Left colon (tissue), 2 donors: ENCODE results near the gene FLVCR2. TPM values are rescaled to one million over a fixed set of nuclear protein-coding genes. Genes with fewer than 3 reads are reported as not detected.

Experiments
- ATAC-seq: fragments of 200-7000 bp; cut with Tn5 transposase; one replicate; pipeline ENCODE4 v1.9.1; 2020; ENCODE audit warnings: mild to moderate bottlenecking, moderate library complexity
- DNase-seq, 2 donors: peaks; one replicate each; pipeline ENCODE4 v3.0.0-alpha.2; 2020
- intact Hi-C, 2 donors: fragments of 100-400 bp; cut with DNase I in 1 of 2; cut with micrococcal nuclease in 1 of 2; formaldehyde crosslinking; loops; one replicate each; pipeline versions ENCODE4 v1.11.2 to v1.14.0; 2022; cut with DNase I, micrococcal nuclease
- long read RNA-seq: library from polyadenylated mRNA; unstranded; transcript quantifications from one replicate; pipeline ENCODE4 v2.0.0, GENCODE V29; 2021
- total RNA-seq, 2 donors: library from RNA; stranded (reverse); fragmentation: NEBNext Ultra II Directional; extraction: Animal tissue kit (Norgen Biotek cat#: 25700); gene quantifications; one replicate each; pipeline ENCODE4 v1.2.1, GENCODE V29; 2021
- donor health status: DM: no; HTN: no; CAD: no.
- donor health status: DM: yes; HTN: yes; CAD: no.

FLVCR2 gene
- 10 to 100 TPM; 19.8 to 42.1 TPM for total RNA-seq
- long read RNA-seq, transcript FLVCR2-201 (10 exons, 3,632 nt), result major isoform, 21 of 65 reads
- long read RNA-seq, partial matches to known transcripts, result 26 of 65 reads
- long read RNA-seq, other reads (novel, unspliced or antisense), result 18 of 65 reads

GRCh38 chr14:75578102-75578785, at the start of gene FLVCR2:
Gene FLVCR2, plus strand, starts transcription at chr14:75578620. Its CDS starts 353 bp downstream, at chr14:75578973.
- intact Hi-C loops, result loop anchor here (2.0 to 5.0 kb wide), 2 partner anchors 74 to 77 kb away; no protein-coding TSS in a partner anchor
- DNase-seq, result peak; percentile 84 to 89
- ATAC-seq, result peak; percentile 74

DNA sequence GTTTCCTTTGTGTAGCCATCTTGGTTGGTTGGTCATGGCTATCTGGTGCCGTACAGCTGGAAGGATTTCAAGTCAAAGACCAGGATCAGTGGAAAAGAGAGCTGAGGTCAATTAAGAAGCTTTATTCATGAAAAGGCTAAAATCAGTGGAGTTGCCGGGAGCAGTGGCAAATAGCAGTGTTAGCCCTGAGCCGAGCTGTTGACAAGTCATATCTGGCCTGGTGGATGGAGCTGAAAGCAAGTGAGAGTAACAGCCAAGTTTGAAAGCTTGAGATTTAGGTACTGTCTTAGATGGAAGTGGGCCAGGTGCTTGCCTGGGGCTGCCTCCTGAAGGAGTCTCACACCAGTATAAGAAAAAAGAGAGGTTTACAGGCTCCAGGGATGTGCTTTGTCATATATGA, 47.2 kb upstream of the FLVCR2 start:
- ATAC-seq (no peak), DNase-seq (no peak)
- intact Hi-C loops, result no loop called here

DNA sequence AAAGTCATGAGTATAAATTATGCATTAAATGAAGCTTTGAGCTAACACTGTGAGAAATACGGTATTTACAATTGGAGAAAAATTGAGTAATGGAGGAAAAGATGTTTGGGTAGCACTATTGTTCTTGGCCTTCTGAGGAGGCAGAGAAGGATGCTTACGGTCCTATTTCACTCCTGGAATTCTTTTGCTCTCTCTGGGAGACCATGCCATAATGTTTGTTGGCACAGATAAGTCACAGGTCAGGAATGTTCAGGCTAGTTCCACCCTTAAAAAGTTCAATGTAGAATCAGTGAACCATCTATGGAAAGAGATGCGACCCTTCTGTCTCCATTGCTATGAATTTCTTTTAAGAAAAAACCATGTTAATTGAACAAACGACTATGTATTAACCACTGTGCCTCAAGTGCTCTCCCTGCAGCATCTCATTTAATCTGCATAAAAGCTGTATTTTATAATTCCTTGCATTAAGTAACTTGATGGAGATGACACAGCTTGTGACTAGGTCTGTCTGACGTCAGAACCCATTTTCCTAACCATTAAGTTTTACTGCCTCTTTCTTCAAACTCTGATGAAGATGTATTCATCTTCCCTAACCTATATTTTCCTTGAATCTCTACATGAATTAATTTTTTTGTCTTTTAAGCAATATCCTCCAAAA, 46.6 kb upstream of the FLVCR2 start:
- ATAC-seq, result no peak
- intact Hi-C loops, result no loop called here
- DNase-seq, result no peak

GRCh38 chr14:75533791-75534555, 44.4 kb upstream of the FLVCR2 start:
- intact Hi-C loops, result no loop called here
- no peak for DNase-seq
- ATAC-seq, result no peak

DNA sequence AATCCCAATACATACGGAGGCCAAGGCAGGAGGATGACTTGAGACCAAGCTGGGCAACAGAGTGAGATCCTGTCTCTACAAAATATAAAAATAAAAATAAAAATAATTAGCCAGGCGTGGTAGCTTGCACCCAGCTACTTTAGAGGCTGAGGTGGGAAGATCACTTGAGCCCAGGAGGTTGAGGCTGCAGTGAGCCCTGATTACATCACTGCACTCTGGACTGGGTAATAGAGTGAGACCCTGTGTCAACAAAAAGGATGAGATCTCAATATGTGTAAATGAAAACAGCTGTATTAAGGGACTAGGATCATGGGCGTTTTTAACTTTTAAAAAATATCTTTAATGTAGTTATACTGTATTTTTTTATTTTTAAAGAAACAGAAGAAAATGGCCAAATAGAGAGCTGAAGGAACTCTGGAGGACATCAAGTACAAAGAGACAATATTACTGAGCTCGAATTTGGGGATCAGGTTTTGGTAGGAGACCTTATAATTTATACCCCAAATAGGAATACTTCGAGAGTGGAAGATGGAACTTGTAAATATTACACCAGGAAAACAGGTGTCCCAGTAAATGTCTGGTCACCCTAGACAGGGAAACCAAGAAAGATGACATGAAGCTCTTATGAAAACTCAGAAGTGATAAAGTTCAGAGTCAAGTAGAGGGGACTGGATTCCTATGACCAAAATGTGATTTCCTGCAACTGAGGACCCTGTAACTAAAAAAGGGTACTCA, 43.1 kb upstream of the FLVCR2 start:
- ATAC-seq (no peak), DNase-seq (no peak)
- intact Hi-C loops, result no loop called here

DNA sequence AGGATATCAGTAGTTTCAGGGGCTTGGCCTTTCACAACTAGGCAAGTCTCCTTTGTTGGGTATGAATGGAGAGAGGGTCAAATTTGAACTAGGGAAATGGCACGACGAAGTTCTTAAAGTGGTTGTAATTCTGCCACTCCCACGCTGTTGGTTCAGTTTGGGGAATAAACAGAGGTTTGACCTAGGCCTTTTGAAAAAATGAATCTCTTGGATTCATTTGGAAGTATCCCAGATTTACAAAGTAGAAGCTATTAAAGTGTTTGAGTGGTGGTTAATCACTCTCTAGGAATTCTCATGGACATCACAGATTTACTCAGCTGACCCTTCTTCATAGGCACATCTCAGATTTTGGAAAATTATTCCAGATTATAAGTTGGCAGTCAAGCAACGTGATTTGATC, 41.3 kb upstream of the FLVCR2 start:
- no peak for DNase-seq

GRCh38 chr14:75539162-75539560, 39.3 kb upstream of the FLVCR2 start:
- ATAC-seq (no peak), DNase-seq (no peak)
- intact Hi-C loops, result no loop called here

More for the DNA sequence above, 41.3 kb upstream of the FLVCR2 start:
- intact Hi-C loops, result no loop called here
- no peak for ATAC-seq

- ATAC-seq (no peak), DNase-seq (no peak)
- intact Hi-C loops, result no loop called here
Measured at GRCh38 chr14:75539561-75540478, 38.6 kb upstream of the FLVCR2 start.

DNA sequence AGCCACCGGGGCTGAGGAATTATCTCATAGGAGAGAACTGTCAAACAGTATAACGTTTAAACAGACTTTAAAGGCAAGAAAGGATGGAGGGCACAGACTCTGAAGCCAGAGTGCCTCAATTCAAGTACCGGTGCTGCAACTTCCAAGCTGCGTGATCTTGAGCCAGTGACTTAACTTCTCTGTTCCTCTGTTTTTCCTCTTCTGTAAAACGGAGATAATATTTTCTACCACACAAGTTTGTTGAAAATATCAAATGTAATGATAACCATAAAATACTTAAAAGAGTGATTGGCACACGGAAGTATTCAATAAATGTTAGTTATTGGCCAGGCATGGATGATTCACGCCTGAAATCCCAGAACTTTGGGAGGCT, 38.0 kb upstream of the FLVCR2 start:
- DNase-seq (no peak), ATAC-seq (no peak)
- intact Hi-C loops, result no loop called here

- peak; percentile 50 to 60 for DNase-seq
- ATAC-seq, result peak; percentile 59
- intact Hi-C loops, result no loop called here
Measured at GRCh38 chr14:75542588-75543091, 35.8 kb upstream of the FLVCR2 start.

GRCh38 chr14:75543253-75543652, 35.2 kb upstream of the FLVCR2 start:
- intact Hi-C loops, result no loop called here
- ATAC-seq, result no peak
- no peak for DNase-seq

- ATAC-seq (no peak), DNase-seq (no peak)
- intact Hi-C loops, result no loop called here
Measured at GRCh38 chr14:75543786-75544185, 34.6 kb upstream of the FLVCR2 start.

DNA sequence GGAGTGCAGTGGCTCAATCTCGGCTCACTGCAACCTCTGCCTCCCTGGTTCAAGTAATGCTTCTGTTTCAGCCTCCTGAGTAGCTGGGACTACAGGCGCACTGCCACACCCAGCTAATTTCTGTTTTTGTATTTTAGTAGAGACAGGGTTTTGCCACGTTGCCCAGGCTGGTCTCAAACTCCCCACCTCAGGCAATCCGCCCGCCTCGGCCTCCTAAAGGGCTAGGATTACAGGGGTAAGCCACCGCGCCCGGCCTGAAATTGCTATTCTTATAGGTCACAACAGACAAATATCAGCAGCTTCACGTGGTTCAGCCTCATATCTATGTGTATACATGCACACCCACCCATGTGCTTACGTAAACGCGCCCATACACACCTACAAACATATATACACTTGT, 32.5 kb upstream of the FLVCR2 start:
- no peak for DNase-seq
- no peak for ATAC-seq
- intact Hi-C loops, result no loop called here

DNA sequence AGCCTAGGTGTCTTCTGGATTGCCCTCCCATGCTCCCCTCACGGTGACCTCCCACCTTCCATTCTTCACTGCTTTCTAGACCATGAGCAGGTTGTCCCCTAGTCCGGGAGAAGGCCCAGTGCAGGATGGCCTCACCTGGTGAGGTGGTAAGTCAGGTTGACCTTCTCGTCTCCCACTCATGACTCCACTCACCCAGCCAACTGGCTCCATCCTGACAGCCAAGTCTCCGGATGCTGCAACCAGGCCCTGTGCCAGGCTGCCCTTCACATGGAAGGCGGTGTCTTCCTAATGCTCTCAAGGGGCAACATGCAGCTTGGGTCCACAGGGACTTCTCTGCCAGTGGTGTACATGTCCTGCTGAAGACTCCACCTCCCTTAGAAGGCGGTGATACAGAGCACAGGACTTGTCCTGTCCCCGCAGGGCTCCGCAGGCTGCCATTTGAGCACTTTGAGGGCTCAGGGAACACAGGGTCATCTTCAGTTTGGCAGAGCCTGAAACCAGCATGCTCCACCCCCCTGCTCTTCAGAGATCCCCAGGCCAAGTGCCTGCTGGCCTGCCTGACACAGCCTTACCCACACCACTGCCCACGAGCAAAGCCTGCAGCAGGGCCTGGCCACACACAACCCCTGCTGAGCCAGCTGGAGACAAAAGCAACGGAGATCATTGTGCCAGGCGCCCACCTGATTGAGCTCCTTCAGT, 30.7 kb upstream of the FLVCR2 start:
- DNase-seq (no peak), ATAC-seq (no peak)
- intact Hi-C loops, result no loop called here

GRCh38 chr14:75548544-75548943, 29.9 kb upstream of the FLVCR2 start:
- intact Hi-C loops, result no loop called here
- DNase-seq, result peak in 1 of 2 donors; percentile 23
- ATAC-seq, result peak; percentile 88

DNA sequence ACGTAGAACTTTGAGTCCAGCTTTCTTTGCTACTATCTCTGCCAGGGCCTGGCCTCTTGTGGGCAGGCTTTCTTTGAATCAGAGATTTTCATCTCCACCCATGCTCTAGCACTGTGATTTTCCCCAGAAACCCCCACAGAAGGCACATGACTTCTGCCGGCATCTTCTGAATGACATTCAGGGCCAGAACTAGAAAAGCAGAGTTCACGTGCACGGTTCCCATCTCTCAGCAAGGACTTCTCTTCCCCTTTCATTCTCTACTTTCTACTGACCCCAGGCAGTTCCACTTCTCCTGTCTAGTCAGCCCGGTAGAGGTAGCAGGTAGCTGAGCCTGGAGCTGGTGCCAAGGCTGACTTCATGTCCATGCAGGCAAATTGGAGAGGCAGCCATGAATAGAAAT, 29.3 kb upstream of the FLVCR2 start:
- intact Hi-C loops, result no loop called here
- no peak for DNase-seq
- no peak for ATAC-seq

- no peak for DNase-seq
- no peak for ATAC-seq
- intact Hi-C loops, result no loop called here
Measured at GRCh38 chr14:75551021-75551420, 27.4 kb upstream of the FLVCR2 start.
